Lower lobe of right lung (tissue), 2 donors: ENCODE results near the gene PDE8A. TPM values are rescaled to one million over a fixed set of nuclear protein-coding genes. Genes with fewer than 3 reads are reported as not detected.

Experiments used
- ATAC-seq, 2 donors: fragments of 200-7000 bp; cut with Tn5 transposase; one replicate each; pipeline ENCODE4 v1.9.1; 2020 to 2022; ENCODE audit warnings: mild to moderate bottlenecking in 2 of 2, moderate library complexity in 2 of 2
- DNase-seq: peaks from one replicate; pipeline ENCODE4 v3.0.0-alpha.2; 2020
- H3K27ac ChIP-seq: fragments of 200-600 bp; one replicate; pipeline ENCODE4 v1.8.0; 2022
- H3K27me3 ChIP-seq: fragments of 200-600 bp; one replicate; pipeline ENCODE4 v1.8.0; 2022; ENCODE audit warnings: low read depth
- H3K36me3 ChIP-seq: fragments of 200-600 bp; one replicate; pipeline ENCODE4 v1.8.0; 2022; ENCODE audit warnings: mild to moderate bottlenecking
- H3K4me1 ChIP-seq: fragments of 200-600 bp; one replicate; pipeline ENCODE4 v1.8.0; 2022
- H3K4me3 ChIP-seq: fragments of 200-600 bp; one replicate; pipeline ENCODE4 v1.8.0; 2022; ENCODE audit warnings: mild to moderate bottlenecking
- H3K9me3 ChIP-seq: fragments of 200-600 bp; one replicate; pipeline ENCODE4 v1.8.0; 2022
- intact Hi-C: fragments of 100-400 bp; cut with DNase I; formaldehyde crosslinking; loops from one replicate; pipeline ENCODE4 v1.11.0; 2022
- total RNA-seq: library from RNA; stranded (reverse); fragmentation: NEBNext Ultra II Directional; extraction: Animal tissue kit (Norgen Biotek cat#: 25700); gene quantifications from one replicate; pipeline ENCODE4 v1.2.1, GENCODE V29; 2021
- TF ChIP-seq, protein P1 (sequence below): fragments of 200-600 bp; IDR thresholded peaks from one replicate; pipeline ENCODE4 v1.8.0; 2022; ENCODE audit warnings: antibody characterized with exemption, mild to moderate bottlenecking
- donor health status: DM: no; HTN: yes; CAD: no; lungs with severe emphysema.

Gene PDE8A
- total RNA-seq, 1 donor from 2014 or later, result 49.2 TPM

DNA sequence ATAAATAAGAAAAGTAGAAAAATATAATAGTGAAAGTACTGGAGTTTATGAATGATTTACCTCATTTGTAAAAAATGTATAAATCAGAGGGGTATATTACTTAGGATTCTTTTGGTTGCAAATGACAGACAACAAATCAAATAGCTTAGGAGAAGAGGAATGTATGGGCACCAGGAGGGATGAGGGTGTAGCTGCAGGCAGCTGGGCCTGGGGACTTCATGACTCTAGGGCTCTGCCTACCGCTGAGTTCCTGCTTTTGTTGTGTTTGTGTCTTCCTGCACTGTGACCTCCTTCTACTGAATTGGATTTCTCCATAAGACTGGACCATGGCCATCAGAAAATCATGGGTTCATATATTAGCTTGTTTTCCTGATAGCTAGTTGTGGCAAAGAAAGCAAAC lies 27.9 kb upstream of the PDE8A start:
- DNase-seq (no peak), ATAC-seq (no peak)
- Histone ChIP-seq H3K9me3 (no peaks in the 10 kb centered on the region), H3K27ac (no peak overlapping the region), H3K36me3 (no peaks in the 10 kb centered on the region), H3K4me1 (peaks cover 12% of the 10 kb centered on the region), H3K27me3 (no peaks in the 10 kb centered on the region), H3K4me3 (no peak overlapping the region)
- intact Hi-C loops, result loop anchor here (10.0 kb wide), 1 partner anchor 91 kb away; no protein-coding TSS in a partner anchor
- TF ChIP-seq, protein P1, sequence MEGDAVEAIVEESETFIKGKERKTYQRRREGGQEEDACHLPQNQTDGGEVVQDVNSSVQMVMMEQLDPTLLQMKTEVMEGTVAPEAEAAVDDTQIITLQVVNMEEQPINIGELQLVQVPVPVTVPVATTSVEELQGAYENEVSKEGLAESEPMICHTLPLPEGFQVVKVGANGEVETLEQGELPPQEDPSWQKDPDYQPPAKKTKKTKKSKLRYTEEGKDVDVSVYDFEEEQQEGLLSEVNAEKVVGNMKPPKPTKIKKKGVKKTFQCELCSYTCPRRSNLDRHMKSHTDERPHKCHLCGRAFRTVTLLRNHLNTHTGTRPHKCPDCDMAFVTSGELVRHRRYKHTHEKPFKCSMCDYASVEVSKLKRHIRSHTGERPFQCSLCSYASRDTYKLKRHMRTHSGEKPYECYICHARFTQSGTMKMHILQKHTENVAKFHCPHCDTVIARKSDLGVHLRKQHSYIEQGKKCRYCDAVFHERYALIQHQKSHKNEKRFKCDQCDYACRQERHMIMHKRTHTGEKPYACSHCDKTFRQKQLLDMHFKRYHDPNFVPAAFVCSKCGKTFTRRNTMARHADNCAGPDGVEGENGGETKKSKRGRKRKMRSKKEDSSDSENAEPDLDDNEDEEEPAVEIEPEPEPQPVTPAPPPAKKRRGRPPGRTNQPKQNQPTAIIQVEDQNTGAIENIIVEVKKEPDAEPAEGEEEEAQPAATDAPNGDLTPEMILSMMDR, result no peak

DNA sequence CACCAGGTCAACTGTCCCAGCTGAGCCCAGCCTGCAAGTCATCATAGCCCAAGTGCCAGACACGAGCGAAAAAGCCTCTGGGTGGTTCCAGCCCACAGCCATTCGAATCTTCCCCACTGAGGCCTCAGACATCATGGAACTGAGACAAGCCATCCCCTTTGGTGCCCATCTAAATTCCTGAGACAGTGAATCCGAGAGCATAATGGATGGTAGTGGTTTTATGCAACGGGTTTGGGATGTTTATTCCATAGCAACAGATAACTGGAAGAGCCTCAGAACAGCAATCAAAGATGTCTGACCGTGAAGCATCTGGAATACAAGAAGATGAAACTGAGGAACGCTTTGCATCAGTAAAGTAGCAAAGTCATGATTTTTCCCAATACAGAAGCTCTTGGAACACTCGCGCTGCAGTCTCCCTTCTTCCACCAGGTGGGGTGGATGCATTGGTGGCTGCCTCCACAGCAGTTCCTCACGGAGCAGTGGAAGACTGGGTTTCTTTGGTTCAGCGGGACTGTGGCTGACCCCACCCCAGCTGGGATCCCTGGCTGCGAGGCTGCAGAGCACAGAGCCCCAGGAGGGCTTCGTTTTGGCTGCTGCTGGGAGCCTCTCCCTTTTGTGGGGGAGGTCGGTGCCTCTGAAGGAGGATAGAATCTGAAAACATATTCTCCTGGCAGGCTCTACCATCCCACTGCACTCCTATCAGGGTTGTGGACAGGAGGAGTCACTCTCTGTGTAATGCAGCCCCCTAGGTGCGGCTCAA lies 26.4 kb upstream of the PDE8A start:
- peak; percentile 92 to 96 for ATAC-seq
- Histone ChIP-seq H3K36me3 (no peaks in the 10 kb centered on the region), H3K4me3 (peak overlapping the region; percentile 35), H3K27ac (no peak overlapping the region), H3K27me3 (no peaks in the 10 kb centered on the region), H3K9me3 (no peaks in the 10 kb centered on the region), H3K4me1 (peaks cover 12% of the 10 kb centered on the region)
- TF ChIP-seq, protein P1, result peak; percentile 91
- intact Hi-C loops, result loop anchor here (10.0 kb wide), 1 partner anchor 90 kb away; no protein-coding TSS in a partner anchor
- peak; percentile 78 for DNase-seq

DNA sequence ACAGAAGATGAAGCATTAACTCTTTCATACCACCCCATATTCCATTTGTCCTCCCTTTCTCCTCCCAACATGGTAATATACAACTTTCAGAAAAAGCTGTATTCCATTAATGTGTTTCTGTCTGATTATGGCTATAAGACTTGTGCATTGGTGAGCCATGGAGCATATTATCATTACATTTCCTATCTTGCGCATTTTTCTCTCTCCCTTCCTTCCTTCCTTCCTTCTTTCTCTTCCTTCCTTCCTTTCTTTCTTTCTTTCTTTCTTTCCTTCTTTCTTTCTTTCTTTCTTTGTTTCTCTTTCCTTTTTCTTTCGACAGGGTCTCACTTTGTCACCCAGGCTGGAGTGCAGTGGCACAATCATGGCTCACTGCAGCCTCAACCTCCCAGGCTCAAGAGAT lies 25.5 kb upstream of the PDE8A start:
- intact Hi-C loops, result loop anchor here (10.0 kb wide), 1 partner anchor 89 kb away; no protein-coding TSS in a partner anchor
- Histone ChIP-seq H3K27me3 (no peaks in the 10 kb centered on the region), H3K4me3 (no peak overlapping the region), H3K4me1 (peaks cover 12% of the 10 kb centered on the region), H3K9me3 (no peaks in the 10 kb centered on the region), H3K27ac (no peak overlapping the region), H3K36me3 (no peaks in the 10 kb centered on the region)
- no peak for ATAC-seq
- no peak for DNase-seq
- TF ChIP-seq, protein P1, result no peak

DNA sequence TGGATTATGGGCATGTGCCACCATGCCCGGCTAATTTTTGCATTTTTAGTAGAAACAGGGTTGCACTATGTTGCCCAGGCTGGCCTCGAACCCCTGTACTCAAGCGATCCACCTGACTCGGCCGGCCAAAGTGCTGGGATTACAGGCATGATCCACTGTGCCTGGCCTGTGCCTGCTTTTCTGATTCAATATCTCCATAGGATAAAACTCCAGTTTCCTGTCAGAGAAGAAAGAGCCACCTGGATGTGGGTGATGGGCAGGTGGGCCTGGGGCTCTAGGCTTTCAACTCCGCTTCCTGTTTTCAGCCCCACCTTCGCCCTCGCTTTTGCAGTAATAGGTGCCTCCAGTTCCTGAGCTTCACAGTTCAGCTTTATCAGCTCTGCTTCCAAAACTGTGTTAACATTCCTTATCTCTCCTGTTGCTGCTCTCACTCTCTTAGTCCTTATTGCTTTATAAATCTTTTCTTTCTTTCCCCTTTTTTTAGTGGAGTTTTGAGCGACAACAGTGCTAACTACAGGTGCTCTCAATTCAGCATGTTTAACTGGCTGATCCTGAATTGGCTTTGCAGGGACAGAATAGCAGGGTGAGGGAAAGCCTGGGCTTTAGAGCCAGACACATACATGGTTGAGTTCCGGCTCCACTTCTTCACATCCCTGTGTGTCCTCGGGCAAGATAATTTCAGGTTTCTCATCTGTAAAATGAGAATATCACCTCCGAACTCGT lies 21.1 kb upstream of the PDE8A start:
- no peak for DNase-seq
- no peaks in the 10 kb centered on the region for H3K9me3 ChIP-seq
- H3K27me3 ChIP-seq, result no peaks in the 10 kb centered on the region
- intact Hi-C loops, result no loop called here
- ATAC-seq, result no peak
- TF ChIP-seq, protein P1, result no peak
- H3K4me1 ChIP-seq, result peaks cover 6% of the 10 kb centered on the region
- H3K36me3 ChIP-seq, result no peaks in the 10 kb centered on the region
- H3K4me3 ChIP-seq, result no peak overlapping the region
- H3K27ac ChIP-seq, result no peak overlapping the region

DNA sequence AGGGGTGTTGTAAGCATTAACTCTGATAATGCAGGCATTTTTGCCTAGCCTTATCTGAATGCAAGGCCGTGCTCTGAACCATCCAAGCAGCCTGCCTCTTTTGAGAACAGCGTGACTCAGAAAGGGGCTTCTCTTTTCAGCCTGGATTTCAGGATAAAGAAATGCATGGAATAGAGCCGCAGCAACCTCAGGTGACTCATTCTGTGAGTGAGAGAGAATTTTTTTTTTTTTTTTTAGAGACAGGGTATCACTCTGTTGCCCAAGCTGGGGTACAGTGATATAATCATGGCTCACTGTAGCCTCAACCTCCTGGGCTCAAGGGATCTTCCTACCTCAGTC lies 20.6 kb upstream of the PDE8A start:
- Histone ChIP-seq H3K27me3 (no peaks in the 10 kb centered on the region), H3K9me3 (no peaks in the 10 kb centered on the region), H3K36me3 (no peaks in the 10 kb centered on the region), H3K27ac (no peak overlapping the region), H3K4me1 (peaks cover under 1% of the 10 kb centered on the region), H3K4me3 (no peak overlapping the region)
- no peak for DNase-seq
- intact Hi-C loops, result no loop called here
- TF ChIP-seq, protein P1, result no peak
- ATAC-seq, result no peak
